K562 (cell line): Measurements from ENCODE around the gene MYO1H. TPM values are rescaled to one million over a fixed set of nuclear protein-coding genes. Genes with fewer than 3 reads are reported as not detected.

Experiments
- ATAC-seq: fragments of 200-7000 bp; cut with Tn5 transposase; 3 replicates; pipeline ENCODE4 v1.9.1; 2020; ENCODE audit warnings: moderate library complexity
- BruUV-seq: library from RNA; stranded (reverse); fragments of 400-500 nt; replicated peaks from 2 replicates; lab custom pipeline; 2021; lab: Mats Ljungman, UMichigan
- CTCF ChIA-PET: fragments of 300-600 bp; formaldehyde crosslinking; extraction: SDS; loops from one replicate; lab custom pipeline; 2021; ENCODE audit warnings: low intra/inter-chr PET ratio; lab: Yijun Ruan, JAX
- POLR2A ChIA-PET: fragments of 300-600, 350-650 bp; sonication (Branson Sonifier 250); formaldehyde crosslinking; extraction: SDS; loops from one replicate; lab custom pipeline; 2021; ENCODE audit warnings: antibody characterized with exemption, inconsistent platforms; lab: Yijun Ruan, JAX
- DNase-seq, 4 experiments: peaks; one replicate each; pipeline versions ENCODE4 v3.0.0 to v3.0.0-alpha.2; 2011 to 2018; ENCODE audit warnings: low spot score in 3 of 4, mixed read lengths in 3 of 4; ENCODE audit errors: extremely low read depth in 1 of 4
- FAIRE-seq: peaks from 2 replicates; lab custom pipeline; 2011; peaks lifted over from hg19 to GRCh38; lab: Jason Lieb, UNC
- H2AFZ ChIP-seq: 2 replicates; pipeline ENCODE4 v1.6.0; 2011; ENCODE audit warnings: low read depth, low read length, control low read depth, inconsistent platforms
- H3K27ac ChIP-seq: fragments of 200-600 bp; 3 replicates; pipeline ENCODE4 v1.8.0; 2011; ENCODE audit warnings: low read depth, mild to moderate bottlenecking, control low read depth, inconsistent platforms, low read length, moderate library complexity, mixed read lengths; ENCODE audit errors: extremely low read depth
- H3K27me3 ChIP-seq, 2 experiments: fragments of 300-600 bp in 1 of 2; 2 replicates in 1 of 2; 3 replicates in 1 of 2; pipeline versions ENCODE4 v1.6.0 to v1.8.0; 2011; ENCODE audit warnings: inconsistent platforms in 2 of 2, low read length in 2 of 2, mild to moderate bottlenecking in 1 of 2, mixed read lengths in 1 of 2, moderate library complexity in 1 of 2; ENCODE audit not compliant: control insufficient read depth in 2 of 2, insufficient read depth in 2 of 2
- H3K36me3 ChIP-seq: fragments of 300-600 bp; 3 replicates; pipeline ENCODE4 v1.8.0; 2011; ENCODE audit warnings: mild to moderate bottlenecking, low read length, inconsistent platforms; ENCODE audit not compliant: control insufficient read depth, insufficient read depth
- H3K4me1 ChIP-seq, 2 experiments: fragments of 200-600 bp in 1 of 2; replicated peaks in 1 of 2; 2 replicates in 1 of 2; 3 replicates in 1 of 2; pipeline versions ENCODE4 v1.5.1 to v1.8.0; 2011; ENCODE audit warnings: inconsistent platforms in 2 of 2, low read length in 2 of 2, mild to moderate bottlenecking in 1 of 2, mixed read lengths in 1 of 2, moderate library complexity in 1 of 2; ENCODE audit not compliant: control insufficient read depth in 2 of 2, insufficient read depth in 2 of 2
- H3K4me2 ChIP-seq: 2 replicates; pipeline ENCODE4 v1.6.1; 2011; ENCODE audit warnings: low read length, control low read depth, inconsistent platforms, mixed read lengths; ENCODE audit not compliant: insufficient read depth
- H3K4me3 ChIP-seq: fragments of 200-600 bp; sonication (generic), shearing (Covaris generic); 2 replicates; pipeline ENCODE4 v1.5.1; 2016; ENCODE audit warnings: control low read depth, inconsistent platforms
- H3K79me2 ChIP-seq: fragments of 200-600 bp; 3 replicates; pipeline ENCODE4 v1.8.0; 2011; ENCODE audit warnings: low read length, inconsistent platforms; ENCODE audit not compliant: control insufficient read depth, insufficient read depth
- H3K9ac ChIP-seq, 2 experiments: 2 replicates each; pipeline versions ENCODE4 v1.6.0 to v1.6.1; 2011; ENCODE audit warnings: low read depth in 2 of 2, low read length in 2 of 2, control low read depth in 1 of 2, inconsistent platforms in 1 of 2, mild to moderate bottlenecking in 1 of 2, mixed read lengths in 1 of 2; ENCODE audit not compliant: insufficient read depth in 1 of 2
- H3K9me1 ChIP-seq: one replicate; pipeline ENCODE4 v1.6.0; 2011; ENCODE audit warnings: inconsistent platforms, mild to moderate bottlenecking, low read length, moderate library complexity; ENCODE audit not compliant: control insufficient read depth, insufficient read depth
- H3K9me3 ChIP-seq: replicated peaks from 2 replicates; pipeline ENCODE4 v1.5.1; 2011; ENCODE audit warnings: low read depth, low read length, inconsistent platforms; ENCODE audit not compliant: control insufficient read depth, insufficient read depth
- H4K20me1 ChIP-seq: replicated peaks from 2 replicates; pipeline ENCODE4 v1.6.1; 2011; ENCODE audit warnings: low read length, inconsistent platforms, mixed read lengths; ENCODE audit not compliant: control insufficient read depth, insufficient read depth
- GABPB2 ChIP-seq: fragments of 250-450 bp; sonication (Bioruptor Pico); conservative IDR thresholded peaks from 2 replicates; pipeline ENCODE4 v1.5.1; 2021; ENCODE audit warnings: mild to moderate bottlenecking
- SOX6 ChIP-seq: fragments of 450-650 bp; IDR thresholded peaks from 2 replicates; pipeline ENCODE4 v1.6.1; 2014; ENCODE audit warnings: mild to moderate bottlenecking
- SPI1 ChIP-seq: IDR thresholded peaks from 2 replicates; pipeline ENCODE4 v1.6.1; 2011; ENCODE audit warnings: low read depth, low read length, control low read depth, borderline replicate concordance
- TFAM ChIP-seq: fragments of 250-450 bp; sonication (Bioruptor Pico); conservative IDR thresholded peaks from 2 replicates; pipeline ENCODE4 v1.5.0; 2021; ENCODE audit warnings: mild to moderate bottlenecking, moderate library complexity
- TRIM24 ChIP-seq, 2 experiments: fragments of 450-650 bp; IDR thresholded peaks; 2 replicates each; pipeline ENCODE4 v1.6.1; 2016
- WGBS: fragments of 100-300 bp; shearing (Covaris generic); methylation state at CpG from one replicate; pipeline ENCODE4 v1.1.6; 2016; ENCODE audit warnings: low coverage, mixed read lengths; ENCODE audit not compliant: insufficient coverage; ENCODE audit errors: missing lambda C conversion rate; 5-methylcytosine and 5-hydroxymethylcytosine counted together
- in situ Hi-C: fragments of 300-500 bp; cut with MboI; formaldehyde crosslinking; loops from 4 replicates; pipeline ENCODE4 v1.15.0; 2018; ENCODE audit warnings: inconsistent platforms, mixed read lengths
- intact Hi-C: fragments of 100-400 bp; cut with micrococcal nuclease; formaldehyde crosslinking; loops from 2 replicates; pipeline ENCODE4 v1.14.2; 2022
- polyA plus RNA-seq, 8 experiments: library from polyadenylated mRNA; depleted of rRNA in 4 of 8; stranded (reverse) in 5 of 8; unstranded in 3 of 8; fragments of >200 nt; fragmentation: Nextera tagmentation in 2 of 8; fragmentation: Illumina TruSeq in 1 of 8; extraction: Ambion mirVana in 2 of 8; extraction: Trizol in 1 of 8; gene quantifications; 2 replicates each; pipeline versions ENCODE4 v1.2.1 to v1.2.3, GENCODE V29; 2011 to 2014; ENCODE audit warnings: inconsistent platforms in 1 of 8, missing spikeins in 1 of 8
- total RNA-seq, 7 experiments: library from RNA; depleted of rRNA in 6 of 7; stranded (reverse); fragments of >200 nt in 6 of 7; fragmentation: Illumina TruSeq in 2 of 7; extraction: Trizol in 2 of 7; gene quantifications; 2 replicates each; pipeline versions ENCODE4 v1.2.1 to v1.2.3, GENCODE V29; 2011 to 2021; ENCODE audit warnings: low replicate concordance in 1 of 7
- TF ChIP-seq, protein P1 (sequence below): IDR thresholded peaks from 2 replicates; pipeline ENCODE4 v1.6.1; 2011; ENCODE audit not compliant: insufficient read length; ENCODE audit errors: extremely low read depth

Gene MYO1H
- total and polyA plus RNA-seq, 9 of the 15 experiments (the other 6 are each of a cell fraction or from before 2014, with no cell fraction given), result not detected

DNA sequence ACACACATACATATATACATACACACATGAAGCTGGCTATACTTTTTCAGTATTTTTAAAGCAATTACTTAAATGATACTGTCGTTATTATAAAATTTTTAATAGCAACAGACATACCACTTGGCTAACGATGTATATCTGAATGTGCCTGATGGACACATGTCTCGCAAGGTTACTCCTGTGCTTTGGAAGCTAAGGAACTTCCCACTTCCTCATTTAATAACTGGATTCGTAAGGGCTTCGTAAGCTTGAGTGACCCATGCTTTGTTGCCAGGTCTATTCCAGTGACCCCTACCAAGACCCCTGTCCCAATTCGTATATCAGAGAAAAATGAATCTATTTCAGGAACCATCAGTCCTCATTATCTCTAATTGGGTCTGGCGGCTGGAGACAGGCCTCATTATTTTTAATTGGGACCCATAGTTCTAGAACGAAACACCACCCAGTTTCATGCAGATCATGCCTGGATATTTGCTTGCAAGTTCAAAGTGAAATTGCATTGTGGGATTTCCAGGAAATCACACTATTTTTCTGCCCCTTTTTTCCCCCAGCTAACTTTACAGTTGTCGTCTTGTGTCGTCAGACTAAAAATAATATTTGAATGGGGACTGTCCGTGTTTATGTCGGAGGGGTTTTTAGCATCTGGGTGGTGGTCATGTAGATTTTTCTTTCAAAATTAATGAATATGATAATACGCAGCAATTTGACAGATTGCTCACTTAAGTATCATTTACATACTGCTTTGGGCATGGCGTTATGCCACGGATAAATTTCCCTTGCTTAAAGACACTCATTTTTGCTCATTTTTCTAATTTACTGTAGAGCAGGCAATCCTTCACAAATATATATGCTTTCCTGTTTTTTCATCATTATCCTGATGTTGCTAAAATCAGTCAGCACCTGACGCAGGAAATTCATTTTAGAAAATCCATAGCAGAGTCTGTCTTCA lies 17.1 kb upstream of the MYO1H start:
- in situ Hi-C loops, result no loop called here
- Histone ChIP-seq H3K27me3 (peaks cover 15 to 32% of the 10 kb centered on the region in 2 experiments; a peak in 4 of 5 replicates), H3K36me3 (no peaks in the 10 kb centered on the region), H3K4me2 (no peak overlapping the region), H2AFZ (no peak overlapping the region), H3K27ac (no peak overlapping the region), H3K9me3 (no peaks in the 10 kb centered on the region), H3K9me1 (no peaks in the 10 kb centered on the region), H3K4me3 (no peak overlapping the region), H3K4me1 (no peaks in the 10 kb centered on the region), H3K9ac (no peak overlapping the region), H4K20me1 (no peaks in the 10 kb centered on the region), H3K79me2 (no peaks in the 10 kb centered on the region)
- no peak for ATAC-seq
- POLR2A ChIA-PET, result interaction anchor here (0.6 kb wide), 1 partner anchor 1054 kb away, joined by 3 read pairs; no protein-coding TSS in a partner anchor
- DNase-seq, result no peak
- FAIRE-seq, result no peak
- CTCF ChIA-PET, result no interaction called here
- TF ChIP-seq SPI1 (peak; percentile 90), TFAM (CRISPR knock-in tag) (no peak)
- WGBS, result 3% methylated on average over 15 of the region's 16 CpGs
- no TSS peak for BruUV-seq
- intact Hi-C loops, result no loop called here

GRCh38 chr12:109331301-109331952 lies 16.3 kb upstream of the MYO1H start:
- no peak overlapping the region for H3K4me3 ChIP-seq
- CTCF ChIA-PET, result no interaction called here
- FAIRE-seq, result no peak
- no peaks in the 10 kb centered on the region for H4K20me1 ChIP-seq
- no peak overlapping the region for H2AFZ ChIP-seq
- no peaks in the 10 kb centered on the region for H3K79me2 ChIP-seq
- in situ Hi-C loops, result no loop called here
- no peak for DNase-seq
- 0% methylated on average over 7 of the region's 7 CpGs for WGBS
- no TSS peak for BruUV-seq
- no peak overlapping the region for H3K9ac ChIP-seq
- no peaks in the 10 kb centered on the region for H3K4me1 ChIP-seq
- H3K27me3 ChIP-seq, result peaks cover 11 to 28% of the 10 kb centered on the region in 2 experiments; a peak in 4 of 5 replicates
- no peak overlapping the region for H3K4me2 ChIP-seq
- H3K27ac ChIP-seq, result no peak overlapping the region
- intact Hi-C loops, result no loop called here
- TF ChIP-seq, protein P1, sequence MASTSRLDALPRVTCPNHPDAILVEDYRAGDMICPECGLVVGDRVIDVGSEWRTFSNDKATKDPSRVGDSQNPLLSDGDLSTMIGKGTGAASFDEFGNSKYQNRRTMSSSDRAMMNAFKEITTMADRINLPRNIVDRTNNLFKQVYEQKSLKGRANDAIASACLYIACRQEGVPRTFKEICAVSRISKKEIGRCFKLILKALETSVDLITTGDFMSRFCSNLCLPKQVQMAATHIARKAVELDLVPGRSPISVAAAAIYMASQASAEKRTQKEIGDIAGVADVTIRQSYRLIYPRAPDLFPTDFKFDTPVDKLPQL, result no peak
- TF ChIP-seq SOX6 (no peak), GABPB2 (CRISPR knock-in tag) (no peak), TRIM24 (IDR thresholded peaks at IDR 0.05) (no peak)
- no peaks in the 10 kb centered on the region for H3K9me1 ChIP-seq
- H3K9me3 ChIP-seq, result no peaks in the 10 kb centered on the region
- no peaks in the 10 kb centered on the region for H3K36me3 ChIP-seq
- ATAC-seq, result no peak
- POLR2A ChIA-PET, result no interaction called here
